K562 (cell line): ENCODE data around the gene PACS1. TPM values are rescaled to one million over a fixed set of nuclear protein-coding genes. Genes with fewer than 3 reads are reported as not detected.

Experiments
- FOXJ3 ChIP-seq: sonication (generic); formaldehyde crosslinking; IDR thresholded peaks from 2 replicates; pipeline ENCODE4 v1.4.0; 2020; ENCODE audit warnings: mild to moderate bottlenecking, missing genetic modification reagents
- FOXK1 ChIP-seq: sonication (generic); formaldehyde crosslinking; IDR thresholded peaks from 2 replicates; pipeline ENCODE4 v1.8.0; 2022; ENCODE audit warnings: missing genetic modification reagents, mild to moderate bottlenecking, borderline replicate concordance
- GTF2E2 ChIP-seq: fragments of 200-800 bp; sonication (Bioruptor generic); IDR thresholded peaks from 2 replicates; pipeline ENCODE4 v1.6.1; 2016; ENCODE audit warnings: missing genetic modification characterization, missing compliant biosample characterization
- KAT7 ChIP-seq: sonication (generic); formaldehyde crosslinking; IDR thresholded peaks from 2 replicates; pipeline ENCODE4 v1.8.0; 2022; ENCODE audit warnings: missing genetic modification reagents, mild to moderate bottlenecking, borderline replicate concordance
- MAZ ChIP-seq, 2 experiments: fragments of 450-650 bp in 1 of 2; sonication (generic) in 1 of 2; formaldehyde crosslinking; IDR thresholded peaks in 1 of 2; conservative IDR thresholded peaks in 1 of 2; 2 replicates each; pipeline versions ENCODE4 v1.4.0 to v1.5.0; 2020; ENCODE audit warnings: mild to moderate bottlenecking in 1 of 2, missing genetic modification reagents in 1 of 2
- MEF2D ChIP-seq: conservative IDR thresholded peaks from 2 replicates; pipeline ENCODE4 v1.6.1; 2016; ENCODE audit warnings: low read depth, missing genetic modification characterization, missing compliant biosample characterization
- SPI1 ChIP-seq: IDR thresholded peaks from 2 replicates; pipeline ENCODE4 v1.6.1; 2011; ENCODE audit warnings: low read depth, low read length, control low read depth, borderline replicate concordance
- TAF1 ChIP-seq: IDR thresholded peaks from 2 replicates; pipeline ENCODE4 v1.6.1; 2011; ENCODE audit warnings: mild to moderate bottlenecking, low read length, moderate library complexity; ENCODE audit not compliant: insufficient read depth, control insufficient read depth, severe bottlenecking; ENCODE audit errors: extremely low read depth
- TBP ChIP-seq: optimal IDR thresholded peaks from 2 replicates; pipeline ENCODE3; 2011; ENCODE audit warnings: low read depth, low read length, improper control_type of control experiment
- ZNF589 ChIP-seq: fragments of 200-800 bp; sonication (Bioruptor generic); IDR thresholded peaks from 2 replicates; pipeline ENCODE4 v1.6.1; 2016; ENCODE audit warnings: low read depth, missing genetic modification characterization, missing compliant biosample characterization
- polyA plus RNA-seq, 8 experiments: library from polyadenylated mRNA; depleted of rRNA in 4 of 8; stranded (reverse) in 5 of 8; unstranded in 3 of 8; fragments of >200 nt; fragmentation: Nextera tagmentation in 2 of 8; fragmentation: Illumina TruSeq in 1 of 8; extraction: Ambion mirVana in 2 of 8; extraction: Trizol in 1 of 8; gene quantifications; 2 replicates each; pipeline versions ENCODE4 v1.2.1 to v1.2.3, GENCODE V29; 2011 to 2014; ENCODE audit warnings: inconsistent platforms in 1 of 8, missing spikeins in 1 of 8
- total RNA-seq, 7 experiments: library from RNA; depleted of rRNA in 6 of 7; stranded (reverse); fragments of >200 nt in 6 of 7; fragmentation: Illumina TruSeq in 2 of 7; extraction: Trizol in 2 of 7; gene quantifications; 2 replicates each; pipeline versions ENCODE4 v1.2.1 to v1.2.3, GENCODE V29; 2011 to 2021; ENCODE audit warnings: low replicate concordance in 1 of 7
- TF ChIP-seq, protein P1 (sequence below): sonication (generic); formaldehyde crosslinking; IDR thresholded peaks from 2 replicates; pipeline ENCODE4 v1.8.0; 2022; ENCODE audit warnings: mild to moderate bottlenecking, missing genetic modification reagents
- TF ChIP-seq, protein P2 (sequence below): fragments of 450-650 bp; IDR thresholded peaks from 2 replicates; pipeline ENCODE4 v1.6.1; 2016; ENCODE audit warnings: mild to moderate bottlenecking, moderate library complexity
- TF ChIP-seq, protein P3 (sequence below): sonication (generic); formaldehyde crosslinking; IDR thresholded peaks from 2 replicates; pipeline ENCODE4 v1.8.0; 2022; ENCODE audit warnings: mild to moderate bottlenecking, low read depth, missing genetic modification reagents

The PACS1 gene
- total and polyA plus RNA-seq, 9 of the 15 experiments (the other 6 are each of a cell fraction or from before 2014, with no cell fraction given), result 0.34 to 28.1 (median 8.5) TPM

DNA sequence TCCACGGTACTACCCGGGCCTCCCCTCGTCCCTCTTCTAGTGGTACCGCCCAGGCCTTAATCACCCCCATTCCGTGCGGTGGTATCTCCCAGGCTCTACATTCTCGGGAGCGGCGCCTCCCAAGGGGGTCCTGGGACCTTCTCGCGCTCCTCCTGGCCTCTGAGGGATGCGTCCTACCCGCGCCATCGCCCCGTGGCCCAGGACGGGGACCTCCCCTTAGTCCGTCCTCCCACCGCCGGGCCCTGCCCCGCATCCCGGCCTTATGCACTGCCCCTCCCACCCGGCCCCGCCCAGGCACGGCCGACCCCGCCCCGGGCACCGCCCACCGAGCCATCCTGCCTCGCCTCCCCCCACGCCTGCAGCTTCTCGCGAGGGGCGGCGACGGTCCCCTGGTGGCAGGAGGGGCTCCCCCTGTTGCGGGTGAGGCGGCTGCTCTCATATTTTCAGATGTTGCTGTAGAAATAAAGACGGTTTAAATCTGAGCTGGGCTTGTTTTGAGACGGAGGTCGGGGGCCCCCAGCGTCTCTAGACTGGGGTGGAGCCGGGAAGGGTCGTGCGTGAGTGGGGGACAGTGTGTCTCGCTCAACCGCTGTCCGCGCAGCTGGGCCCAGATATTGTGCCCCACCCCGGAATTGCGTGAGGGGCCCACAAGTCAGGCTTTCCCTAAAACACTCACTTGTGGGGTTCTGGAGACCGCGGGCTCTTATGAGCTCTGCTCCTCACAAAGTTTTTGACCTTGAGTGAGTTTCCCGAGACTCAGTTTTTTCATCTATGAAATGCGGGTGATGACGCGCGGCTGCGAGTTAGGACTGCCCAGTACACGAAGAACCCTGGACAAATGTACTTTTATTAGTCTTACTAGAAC lies 197.5 kb downstream of the PACS1 start (continued):
- TF ChIP-seq MAZ (CRISPR knock-in tag; conservative IDR thresholded peaks at IDR 0.05 in 1 of 2, IDR thresholded peaks at IDR 0.05 in 1 of 2) (peak; percentile 45 to 74; a peak in 2 of 4 replicates), TAF1 (peak; percentile 29), TBP (peak; percentile 52), FOXK1 (CRISPR knock-in tag) (no peak), KAT7 (CRISPR knock-in tag) (no peak), FOXJ3 (CRISPR knock-in tag) (no peak), ZNF589 (no peak), MEF2D (tag) (no peak), GTF2E2 (tag) (peak; percentile 77; the same call in 1 of the 2 replicates), SPI1 (no peak)
- TF ChIP-seq, protein P1, sequence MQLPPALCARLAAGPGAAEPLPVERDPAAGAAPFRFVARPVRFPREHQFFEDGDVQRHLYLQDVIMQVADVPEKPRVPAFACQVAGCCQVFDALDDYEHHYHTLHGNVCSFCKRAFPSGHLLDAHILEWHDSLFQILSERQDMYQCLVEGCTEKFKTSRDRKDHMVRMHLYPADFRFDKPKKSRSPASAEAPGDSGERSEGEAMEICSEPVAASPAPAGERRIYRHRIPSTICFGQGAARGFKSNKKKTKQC (CRISPR knock-in tag), result 0 out of 2 replicates have a peak, but pooled peaks have one; percentile 25
- TF ChIP-seq, protein P2, sequence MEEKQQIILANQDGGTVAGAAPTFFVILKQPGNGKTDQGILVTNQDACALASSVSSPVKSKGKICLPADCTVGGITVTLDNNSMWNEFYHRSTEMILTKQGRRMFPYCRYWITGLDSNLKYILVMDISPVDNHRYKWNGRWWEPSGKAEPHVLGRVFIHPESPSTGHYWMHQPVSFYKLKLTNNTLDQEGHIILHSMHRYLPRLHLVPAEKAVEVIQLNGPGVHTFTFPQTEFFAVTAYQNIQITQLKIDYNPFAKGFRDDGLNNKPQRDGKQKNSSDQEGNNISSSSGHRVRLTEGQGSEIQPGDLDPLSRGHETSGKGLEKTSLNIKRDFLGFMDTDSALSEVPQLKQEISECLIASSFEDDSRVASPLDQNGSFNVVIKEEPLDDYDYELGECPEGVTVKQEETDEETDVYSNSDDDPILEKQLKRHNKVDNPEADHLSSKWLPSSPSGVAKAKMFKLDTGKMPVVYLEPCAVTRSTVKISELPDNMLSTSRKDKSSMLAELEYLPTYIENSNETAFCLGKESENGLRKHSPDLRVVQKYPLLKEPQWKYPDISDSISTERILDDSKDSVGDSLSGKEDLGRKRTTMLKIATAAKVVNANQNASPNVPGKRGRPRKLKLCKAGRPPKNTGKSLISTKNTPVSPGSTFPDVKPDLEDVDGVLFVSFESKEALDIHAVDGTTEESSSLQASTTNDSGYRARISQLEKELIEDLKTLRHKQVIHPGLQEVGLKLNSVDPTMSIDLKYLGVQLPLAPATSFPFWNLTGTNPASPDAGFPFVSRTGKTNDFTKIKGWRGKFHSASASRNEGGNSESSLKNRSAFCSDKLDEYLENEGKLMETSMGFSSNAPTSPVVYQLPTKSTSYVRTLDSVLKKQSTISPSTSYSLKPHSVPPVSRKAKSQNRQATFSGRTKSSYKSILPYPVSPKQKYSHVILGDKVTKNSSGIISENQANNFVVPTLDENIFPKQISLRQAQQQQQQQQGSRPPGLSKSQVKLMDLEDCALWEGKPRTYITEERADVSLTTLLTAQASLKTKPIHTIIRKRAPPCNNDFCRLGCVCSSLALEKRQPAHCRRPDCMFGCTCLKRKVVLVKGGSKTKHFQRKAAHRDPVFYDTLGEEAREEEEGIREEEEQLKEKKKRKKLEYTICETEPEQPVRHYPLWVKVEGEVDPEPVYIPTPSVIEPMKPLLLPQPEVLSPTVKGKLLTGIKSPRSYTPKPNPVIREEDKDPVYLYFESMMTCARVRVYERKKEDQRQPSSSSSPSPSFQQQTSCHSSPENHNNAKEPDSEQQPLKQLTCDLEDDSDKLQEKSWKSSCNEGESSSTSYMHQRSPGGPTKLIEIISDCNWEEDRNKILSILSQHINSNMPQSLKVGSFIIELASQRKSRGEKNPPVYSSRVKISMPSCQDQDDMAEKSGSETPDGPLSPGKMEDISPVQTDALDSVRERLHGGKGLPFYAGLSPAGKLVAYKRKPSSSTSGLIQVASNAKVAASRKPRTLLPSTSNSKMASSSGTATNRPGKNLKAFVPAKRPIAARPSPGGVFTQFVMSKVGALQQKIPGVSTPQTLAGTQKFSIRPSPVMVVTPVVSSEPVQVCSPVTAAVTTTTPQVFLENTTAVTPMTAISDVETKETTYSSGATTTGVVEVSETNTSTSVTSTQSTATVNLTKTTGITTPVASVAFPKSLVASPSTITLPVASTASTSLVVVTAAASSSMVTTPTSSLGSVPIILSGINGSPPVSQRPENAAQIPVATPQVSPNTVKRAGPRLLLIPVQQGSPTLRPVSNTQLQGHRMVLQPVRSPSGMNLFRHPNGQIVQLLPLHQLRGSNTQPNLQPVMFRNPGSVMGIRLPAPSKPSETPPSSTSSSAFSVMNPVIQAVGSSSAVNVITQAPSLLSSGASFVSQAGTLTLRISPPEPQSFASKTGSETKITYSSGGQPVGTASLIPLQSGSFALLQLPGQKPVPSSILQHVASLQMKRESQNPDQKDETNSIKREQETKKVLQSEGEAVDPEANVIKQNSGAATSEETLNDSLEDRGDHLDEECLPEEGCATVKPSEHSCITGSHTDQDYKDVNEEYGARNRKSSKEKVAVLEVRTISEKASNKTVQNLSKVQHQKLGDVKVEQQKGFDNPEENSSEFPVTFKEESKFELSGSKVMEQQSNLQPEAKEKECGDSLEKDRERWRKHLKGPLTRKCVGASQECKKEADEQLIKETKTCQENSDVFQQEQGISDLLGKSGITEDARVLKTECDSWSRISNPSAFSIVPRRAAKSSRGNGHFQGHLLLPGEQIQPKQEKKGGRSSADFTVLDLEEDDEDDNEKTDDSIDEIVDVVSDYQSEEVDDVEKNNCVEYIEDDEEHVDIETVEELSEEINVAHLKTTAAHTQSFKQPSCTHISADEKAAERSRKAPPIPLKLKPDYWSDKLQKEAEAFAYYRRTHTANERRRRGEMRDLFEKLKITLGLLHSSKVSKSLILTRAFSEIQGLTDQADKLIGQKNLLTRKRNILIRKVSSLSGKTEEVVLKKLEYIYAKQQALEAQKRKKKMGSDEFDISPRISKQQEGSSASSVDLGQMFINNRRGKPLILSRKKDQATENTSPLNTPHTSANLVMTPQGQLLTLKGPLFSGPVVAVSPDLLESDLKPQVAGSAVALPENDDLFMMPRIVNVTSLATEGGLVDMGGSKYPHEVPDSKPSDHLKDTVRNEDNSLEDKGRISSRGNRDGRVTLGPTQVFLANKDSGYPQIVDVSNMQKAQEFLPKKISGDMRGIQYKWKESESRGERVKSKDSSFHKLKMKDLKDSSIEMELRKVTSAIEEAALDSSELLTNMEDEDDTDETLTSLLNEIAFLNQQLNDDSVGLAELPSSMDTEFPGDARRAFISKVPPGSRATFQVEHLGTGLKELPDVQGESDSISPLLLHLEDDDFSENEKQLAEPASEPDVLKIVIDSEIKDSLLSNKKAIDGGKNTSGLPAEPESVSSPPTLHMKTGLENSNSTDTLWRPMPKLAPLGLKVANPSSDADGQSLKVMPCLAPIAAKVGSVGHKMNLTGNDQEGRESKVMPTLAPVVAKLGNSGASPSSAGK, result no peak; the same call in 1 of the 2 replicates
- TF ChIP-seq, protein P3, sequence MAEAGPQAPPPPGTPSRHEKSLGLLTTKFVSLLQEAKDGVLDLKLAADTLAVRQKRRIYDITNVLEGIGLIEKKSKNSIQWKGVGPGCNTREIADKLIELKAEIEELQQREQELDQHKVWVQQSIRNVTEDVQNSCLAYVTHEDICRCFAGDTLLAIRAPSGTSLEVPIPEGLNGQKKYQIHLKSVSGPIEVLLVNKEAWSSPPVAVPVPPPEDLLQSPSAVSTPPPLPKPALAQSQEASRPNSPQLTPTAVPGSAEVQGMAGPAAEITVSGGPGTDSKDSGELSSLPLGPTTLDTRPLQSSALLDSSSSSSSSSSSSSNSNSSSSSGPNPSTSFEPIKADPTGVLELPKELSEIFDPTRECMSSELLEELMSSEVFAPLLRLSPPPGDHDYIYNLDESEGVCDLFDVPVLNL (CRISPR knock-in tag), result 0 out of 2 replicates have a peak, but pooled peaks have one; percentile 31
